Thyroid gland (tissue), 4 donors: ENCODE results near the gene RPL27A.

ENCODE experiments used
- CTCF ChIP-seq, 6 experiments: fragments of 200-600 bp in 3 of 6; fragments of 450-650 bp in 3 of 6; sonication (generic) in 3 of 6; IDR thresholded peaks; one replicate each; pipeline ENCODE4 v1.5.1; 2016 to 2019; ENCODE audit warnings: antibody characterized with exemption in 6 of 6, mild to moderate bottlenecking in 2 of 6, inconsistent platforms in 1 of 6, moderate library complexity in 1 of 6
- POLR2A ChIP-seq, 2 donors: fragments of 450-650 bp; IDR thresholded peaks; one replicate each; pipeline ENCODE4 v1.6.1; 2017; ENCODE audit warnings: antibody characterized with exemption in 2 of 2, mild to moderate bottlenecking in 2 of 2, moderate library complexity in 1 of 2

- TF ChIP-seq CTCF (IDR thresholded peaks at IDR 0.05), result no peak
- no peak for TF ChIP-seq POLR2A (IDR thresholded peaks at IDR 0.05)
These were observed 24.3 kb downstream of the RPL27A start for GRCh38 chr11:8706673-8707432.
